Peyer's patch (tissue), 4 donors: ENCODE measurements around the gene NIT1.
A peak's percentile ranks its signal among the peaks of the same experiment; 100 is the strongest.

Source experiments
- POLR2A ChIP-seq, 2 donors: fragments of 450-650 bp; IDR thresholded peaks; one replicate each; pipeline ENCODE4 v1.5.1; 2017; ENCODE audit warnings: antibody characterized with exemption in 2 of 2, mild to moderate bottlenecking in 2 of 2, moderate library complexity in 2 of 2
- TF ChIP-seq, protein P1 (sequence below), 6 experiments: fragments of 450-650 bp in 4 of 6; fragments of 200-600 bp in 2 of 6; sonication (generic) in 1 of 6; IDR thresholded peaks; one replicate each; pipeline ENCODE4 v1.5.1; 2017 to 2019; ENCODE audit warnings: antibody characterized with exemption in 6 of 6, mild to moderate bottlenecking in 3 of 6, moderate library complexity in 1 of 6

DNA sequence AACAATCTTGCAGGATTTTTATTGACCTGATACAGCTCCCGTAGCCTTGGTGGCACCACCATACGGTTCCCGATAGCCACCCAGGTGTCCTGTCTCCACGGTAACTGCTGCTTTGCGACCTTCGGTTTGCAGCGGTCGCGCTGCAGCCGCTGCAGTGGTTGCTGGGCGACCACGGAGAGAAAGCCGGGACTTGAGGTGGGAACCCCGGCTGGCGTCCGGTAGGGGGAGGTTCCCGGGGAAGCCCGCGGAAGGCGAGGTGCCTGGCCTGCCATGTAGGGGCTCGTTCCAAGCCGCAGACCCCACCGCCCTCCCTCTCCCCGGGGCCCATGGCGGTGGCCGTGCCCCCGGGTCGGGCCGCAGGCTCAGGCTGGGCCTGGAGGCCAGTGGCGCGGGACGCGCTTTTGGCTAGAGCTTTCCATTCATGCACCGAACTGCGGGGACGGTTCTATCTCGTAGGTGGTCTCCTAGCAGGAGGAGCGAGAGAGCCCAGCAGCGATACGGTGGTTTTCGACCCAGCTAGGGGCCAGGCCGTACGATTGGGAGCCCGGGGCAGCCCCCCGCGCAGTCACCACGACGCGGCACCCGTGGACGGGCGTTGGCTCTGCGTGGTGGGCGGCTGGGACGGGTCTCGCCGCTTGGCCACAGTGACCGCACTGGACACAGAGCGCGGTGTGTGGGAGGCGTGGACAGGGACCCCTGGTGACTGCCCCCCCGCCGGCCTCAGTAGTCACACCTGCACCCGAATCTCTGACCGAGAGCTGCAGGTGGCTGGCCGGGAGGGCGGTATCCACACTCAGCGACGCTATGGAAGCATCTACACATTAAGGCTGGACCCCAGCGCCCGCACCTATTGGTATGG lies 19.5 kb upstream of the NIT1 start, which contains the start of gene KLHDC9:
- TF ChIP-seq, protein P1, sequence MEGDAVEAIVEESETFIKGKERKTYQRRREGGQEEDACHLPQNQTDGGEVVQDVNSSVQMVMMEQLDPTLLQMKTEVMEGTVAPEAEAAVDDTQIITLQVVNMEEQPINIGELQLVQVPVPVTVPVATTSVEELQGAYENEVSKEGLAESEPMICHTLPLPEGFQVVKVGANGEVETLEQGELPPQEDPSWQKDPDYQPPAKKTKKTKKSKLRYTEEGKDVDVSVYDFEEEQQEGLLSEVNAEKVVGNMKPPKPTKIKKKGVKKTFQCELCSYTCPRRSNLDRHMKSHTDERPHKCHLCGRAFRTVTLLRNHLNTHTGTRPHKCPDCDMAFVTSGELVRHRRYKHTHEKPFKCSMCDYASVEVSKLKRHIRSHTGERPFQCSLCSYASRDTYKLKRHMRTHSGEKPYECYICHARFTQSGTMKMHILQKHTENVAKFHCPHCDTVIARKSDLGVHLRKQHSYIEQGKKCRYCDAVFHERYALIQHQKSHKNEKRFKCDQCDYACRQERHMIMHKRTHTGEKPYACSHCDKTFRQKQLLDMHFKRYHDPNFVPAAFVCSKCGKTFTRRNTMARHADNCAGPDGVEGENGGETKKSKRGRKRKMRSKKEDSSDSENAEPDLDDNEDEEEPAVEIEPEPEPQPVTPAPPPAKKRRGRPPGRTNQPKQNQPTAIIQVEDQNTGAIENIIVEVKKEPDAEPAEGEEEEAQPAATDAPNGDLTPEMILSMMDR (IDR thresholded peaks at IDR 0.05): peak in 4 of 6 experiments; percentile 24 to 37 (median 28)
- TF ChIP-seq POLR2A (IDR thresholded peaks at IDR 0.05): no peak
